HG03064 (cell line): ENCODE results near the gene ATP1A2.

ENCODE experiments used
- ATAC-seq: cut with Tn5 transposase; IDR thresholded peaks from one replicate; pipeline ENCODE4 v1.9.1; 2021; ENCODE audit warnings: low read depth; ENCODE audit not compliant: unreplicated experiment

The ATP1A2 gene

DNA sequence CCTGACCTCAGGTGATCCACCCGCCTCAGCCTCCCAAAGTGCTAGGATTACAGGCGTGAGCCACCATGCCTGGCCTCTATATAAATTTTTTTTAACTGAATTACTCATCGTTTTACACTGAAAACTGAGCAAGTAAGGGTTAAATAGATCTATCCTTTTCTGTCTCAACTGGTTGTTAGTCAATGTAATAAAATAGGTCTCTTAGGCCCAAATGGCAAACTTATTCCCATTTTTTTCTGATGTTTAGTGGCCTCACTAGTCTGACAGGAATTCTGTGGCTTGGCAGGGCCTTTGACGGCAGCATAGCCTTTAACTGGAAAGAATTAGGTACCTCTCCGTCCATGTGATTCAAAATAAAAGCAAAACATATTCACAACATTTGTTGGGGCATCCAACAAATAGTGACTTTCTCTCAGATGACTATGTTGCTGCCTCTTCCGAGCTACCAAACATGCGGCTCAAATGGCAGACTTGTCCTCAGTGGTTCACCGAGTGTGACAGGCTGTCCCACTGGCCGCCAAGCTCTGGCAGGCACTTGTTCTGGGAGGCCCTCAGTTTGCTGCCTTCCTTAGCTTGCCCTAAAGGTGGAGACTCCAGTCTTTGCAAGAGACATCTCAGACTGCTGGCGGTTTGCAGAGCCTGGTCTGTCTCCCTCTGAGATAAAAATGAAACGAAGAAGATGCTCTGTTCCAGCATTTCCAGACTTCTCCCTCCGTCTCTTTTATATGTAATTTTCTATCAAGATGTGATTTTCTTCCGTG is 53.2 kb downstream of the ATP1A2 start:
- ATAC-seq = no peak

DNA sequence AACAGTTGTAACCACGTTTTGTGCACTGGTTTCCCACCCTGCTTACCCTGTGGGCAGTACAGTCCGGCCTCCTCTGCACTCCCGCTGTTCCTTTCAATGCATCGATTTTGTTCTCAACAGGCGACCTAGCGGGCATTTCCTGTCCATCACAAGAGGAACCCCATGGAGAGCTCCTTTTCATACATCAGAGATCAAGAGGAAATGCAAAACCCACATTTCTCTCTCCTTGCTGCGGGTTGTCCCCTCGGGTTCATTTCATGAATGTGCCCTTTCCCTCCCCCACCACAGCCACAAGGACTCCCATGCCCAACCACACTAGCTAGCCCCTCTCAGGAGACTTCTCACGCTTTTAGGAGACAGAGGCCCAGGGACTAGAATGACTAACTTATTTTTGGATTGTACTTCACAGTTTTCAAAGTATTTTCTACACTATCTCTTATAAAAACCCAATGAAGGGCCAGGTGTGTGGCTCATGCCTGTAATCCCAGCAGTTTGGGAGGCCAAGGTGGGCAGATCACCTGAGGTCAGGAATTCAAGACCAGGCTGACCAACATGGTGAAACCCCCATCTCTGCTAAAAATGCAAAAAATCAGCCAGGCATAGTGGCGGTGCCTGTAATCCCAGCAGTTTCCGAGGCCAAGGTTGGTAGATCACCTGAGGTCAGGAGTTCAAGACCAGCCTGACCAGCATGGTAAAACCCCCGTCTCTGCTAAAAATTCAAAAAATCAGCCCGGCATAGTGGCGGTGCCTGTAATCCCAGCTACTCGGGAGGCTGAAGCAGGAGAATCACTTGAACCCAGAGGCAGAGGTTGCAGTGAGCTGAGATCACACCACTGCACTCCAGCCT is 54.2 kb downstream of the ATP1A2 start:
- ATAC-seq = no peak

DNA sequence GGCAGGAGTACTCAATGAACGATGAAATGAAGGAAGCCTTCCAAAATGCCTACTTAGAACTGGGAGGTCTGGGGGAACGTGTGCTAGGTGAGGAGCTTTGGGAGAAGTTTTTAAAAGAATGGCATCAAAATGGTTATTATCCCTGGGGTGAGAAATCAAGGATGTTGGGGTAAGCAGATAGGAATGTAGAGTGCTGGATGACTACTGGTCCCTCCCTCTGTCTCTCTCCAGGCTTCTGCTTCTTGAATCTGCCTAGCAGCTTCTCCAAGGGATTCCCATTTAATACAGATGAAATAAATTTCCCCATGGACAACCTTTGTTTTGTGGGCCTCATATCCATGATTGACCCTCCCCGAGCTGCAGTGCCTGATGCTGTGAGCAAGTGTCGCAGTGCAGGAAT is 55.8 kb downstream of the ATP1A2 start:
- no peak for ATAC-seq

GRCh38 chr1:160171980-160172379 is 56.4 kb downstream of the ATP1A2 start:
- no peak for ATAC-seq

DNA sequence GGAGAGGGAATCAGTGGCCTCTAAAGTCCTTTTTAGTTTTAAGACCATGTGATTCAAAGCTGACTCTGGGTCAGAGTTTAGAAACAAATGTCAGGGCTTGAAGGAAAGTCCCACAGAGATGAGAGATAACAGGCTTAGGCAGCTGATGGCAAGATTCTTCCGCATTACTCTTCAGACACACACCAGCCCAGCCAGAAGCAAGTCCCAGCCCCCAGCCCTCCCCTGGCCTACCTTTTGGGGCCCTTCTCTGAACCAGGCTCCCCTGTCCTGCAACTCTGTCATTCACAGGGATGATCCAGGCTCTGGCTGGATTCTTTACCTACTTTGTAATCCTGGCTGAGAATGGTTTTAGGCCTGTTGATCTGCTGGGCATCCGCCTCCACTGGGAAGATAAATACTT is 61.7 kb downstream of the ATP1A2 start:
- no peak for ATAC-seq

- no peak for ATAC-seq
Observed at GRCh38 chr1:160177667-160178066, 62.1 kb downstream of the ATP1A2 start.

DNA sequence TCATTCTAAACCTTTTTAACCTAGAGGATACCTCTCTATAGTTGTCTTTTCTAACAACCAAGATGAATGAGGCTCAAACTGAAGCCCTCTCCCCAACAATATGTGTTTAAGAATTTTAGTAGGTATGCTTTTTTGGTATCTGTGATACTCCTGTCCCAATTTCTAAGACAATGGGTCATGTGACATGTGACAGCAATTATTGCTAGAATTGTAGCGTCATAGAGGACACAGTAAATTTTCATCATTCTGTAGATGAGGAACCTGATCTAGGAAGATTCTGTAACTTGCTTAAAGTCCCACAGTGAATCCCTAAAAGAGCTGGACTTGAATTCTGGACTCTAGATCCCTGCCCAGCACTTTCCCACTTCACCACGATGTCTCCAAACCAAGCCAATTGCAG is 63.2 kb downstream of the ATP1A2 start:
- no peak for ATAC-seq

DNA sequence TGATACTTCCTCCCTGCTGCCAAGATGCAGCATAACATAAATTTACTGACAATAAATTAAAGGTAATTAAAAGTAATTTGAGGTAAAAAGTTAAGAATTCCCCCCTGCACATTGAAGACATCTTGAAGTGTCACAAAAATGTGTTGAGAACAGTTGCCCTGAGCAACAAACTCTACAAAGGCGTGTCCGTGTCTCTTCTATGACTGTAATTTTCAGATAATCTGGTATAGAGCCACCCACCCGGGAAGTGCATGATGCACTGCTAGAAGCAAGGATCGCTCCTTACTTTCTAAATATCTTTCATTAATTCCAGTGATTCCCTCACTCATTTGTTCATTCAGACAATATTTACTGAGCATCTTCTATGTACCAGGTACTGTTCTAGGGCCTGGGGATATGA is 63.8 kb downstream of the ATP1A2 start:
- ATAC-seq = no peak

DNA sequence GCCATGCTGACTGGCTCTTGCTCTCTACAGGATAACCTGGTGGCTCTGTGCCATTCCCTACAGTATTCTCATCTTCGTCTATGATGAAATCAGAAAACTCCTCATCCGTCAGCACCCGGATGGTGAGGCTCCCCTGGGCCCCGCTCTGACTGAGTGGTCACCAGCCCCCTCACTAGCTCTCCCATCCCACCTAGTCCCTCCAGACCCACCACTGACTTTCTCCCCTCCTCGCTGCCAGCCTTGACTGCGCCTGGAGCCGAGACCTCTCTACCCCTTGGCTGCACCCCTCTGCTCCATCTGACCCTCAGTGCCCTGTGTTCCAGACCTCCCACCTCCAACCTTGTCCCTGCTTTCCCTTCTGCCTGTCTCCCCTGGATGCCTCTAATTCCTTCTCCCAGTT is 70.7 kb downstream of the ATP1A2 start:
- ATAC-seq = no peak

GRCh38 chr1:160186729-160187128 is 71.2 kb downstream of the ATP1A2 start:
- no peak for ATAC-seq

GRCh38 chr1:160187407-160187806 is 71.8 kb downstream of the ATP1A2 start:
- no peak for ATAC-seq

DNA sequence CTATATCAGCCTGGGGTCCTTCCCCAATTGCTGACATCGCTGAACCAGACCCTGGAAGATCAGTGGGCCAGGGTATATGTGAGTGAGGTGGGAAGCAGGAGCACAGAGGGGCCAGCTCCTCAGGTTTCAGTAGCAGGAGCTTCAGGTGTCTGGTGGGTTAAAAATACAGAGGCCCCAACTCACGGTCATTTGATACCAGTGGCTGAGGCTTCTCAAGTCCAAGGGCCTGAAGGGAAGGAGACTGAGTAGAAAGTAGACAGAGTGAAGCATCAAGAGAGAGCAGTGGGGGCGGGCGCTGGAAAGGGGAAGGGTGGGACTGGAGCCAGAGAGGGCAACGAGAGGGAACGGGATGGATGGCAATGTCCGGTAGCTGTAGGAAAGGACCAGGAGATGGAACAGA is 72.8 kb downstream of the ATP1A2 start:
- no peak for ATAC-seq

DNA sequence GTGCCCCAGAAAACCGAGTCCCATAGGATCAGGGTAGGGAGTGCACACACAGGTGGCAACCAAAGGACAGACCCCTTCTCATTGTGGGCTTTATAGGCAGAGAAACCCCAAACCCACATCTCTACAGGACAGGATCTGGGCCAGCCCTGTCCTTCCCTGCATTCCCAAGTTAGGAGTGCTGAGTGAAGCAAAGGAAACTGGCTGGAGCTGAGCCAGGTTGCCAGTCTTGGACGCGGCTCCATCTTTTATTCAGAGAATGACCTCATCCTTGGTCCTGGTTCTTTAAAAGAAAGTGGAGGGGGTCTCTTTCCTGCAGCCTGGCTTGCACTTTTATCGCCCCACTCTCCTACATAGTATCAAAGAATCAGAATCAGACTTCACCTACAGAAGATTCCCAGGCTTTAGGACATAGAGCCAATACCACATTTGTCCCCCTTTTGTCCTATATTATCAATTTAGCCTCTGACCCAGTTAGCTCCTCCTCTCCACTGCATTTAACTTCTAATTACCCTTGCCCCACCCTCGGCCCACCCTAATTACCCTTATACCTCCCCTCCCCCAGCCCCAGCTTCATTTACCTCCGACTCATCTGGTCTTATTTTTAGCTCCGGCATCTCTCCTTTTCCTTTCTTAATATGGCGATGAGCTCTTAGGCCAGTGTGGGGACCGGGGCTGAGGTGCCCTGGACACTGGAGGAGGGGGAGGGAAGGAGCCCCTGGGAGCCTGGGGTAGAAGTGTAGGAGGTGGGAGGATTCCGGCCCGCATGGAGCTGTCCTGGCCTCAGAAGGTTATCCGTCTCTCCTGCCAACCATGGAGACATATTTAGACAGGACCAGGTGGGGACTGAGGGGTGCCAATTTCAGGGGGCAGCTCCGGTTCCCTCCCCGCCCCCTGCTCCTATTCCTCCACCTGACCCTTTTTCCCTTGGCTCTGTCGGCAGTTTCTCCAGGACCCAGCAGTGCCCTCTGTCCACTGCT is 74.4 kb downstream of the ATP1A2 start, which contains the start of gene CASQ1:
Gene CASQ1, plus strand, starts transcription at position 927 of the 977 bp plus-strand sequence. CDS start 177 bp downstream, outside the sequence.
- no peak for ATAC-seq

DNA sequence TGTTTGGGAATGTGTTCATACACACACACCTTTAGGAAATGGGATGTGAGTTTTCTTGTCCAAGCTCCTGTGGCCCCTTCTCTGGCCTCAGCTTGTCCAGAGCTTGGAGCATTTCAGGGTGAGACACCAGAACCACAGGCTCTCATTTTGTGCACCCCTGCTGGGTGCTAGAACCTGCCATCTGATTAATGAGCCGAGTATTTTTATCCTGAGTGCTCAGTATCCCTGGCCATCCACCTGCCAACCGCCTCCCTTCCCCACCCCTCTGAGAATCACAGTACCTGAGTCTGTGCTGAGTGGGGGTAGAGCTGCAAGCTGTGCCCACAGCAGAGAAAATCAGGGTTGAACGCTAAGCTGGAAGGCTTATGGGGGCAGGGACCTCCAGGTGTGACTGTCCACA is 76.2 kb downstream of the ATP1A2 start:
- ATAC-seq = no peak

DNA sequence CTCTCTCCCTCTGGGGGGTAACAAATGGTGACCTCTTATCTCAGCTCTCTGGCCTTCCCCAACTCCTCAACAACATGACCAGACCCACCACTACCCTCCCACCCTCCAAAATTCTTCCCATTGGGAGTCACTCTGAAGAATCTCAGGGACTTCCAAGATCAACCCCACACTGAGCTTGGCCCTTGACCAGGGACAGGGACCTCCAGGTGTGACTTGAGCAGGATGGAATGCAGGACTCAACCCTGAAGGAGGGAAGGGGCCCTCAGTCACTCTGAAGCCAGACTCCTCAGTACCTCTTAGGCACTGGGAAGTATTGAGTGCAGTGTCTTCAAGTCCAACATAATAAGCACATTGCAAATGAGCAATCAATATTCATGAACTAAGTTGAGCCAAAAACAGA is 76.7 kb downstream of the ATP1A2 start:
- ATAC-seq = no peak
